Measurements from ENCODE around the gene PML. TPM values are rescaled to one million over a fixed set of nuclear protein-coding genes. Genes with fewer than 3 reads are reported as not detected.

PML gene
- total RNA-seq, 2 experiments from 2014 or later, result 37.0 to 38.9 TPM

DNA sequence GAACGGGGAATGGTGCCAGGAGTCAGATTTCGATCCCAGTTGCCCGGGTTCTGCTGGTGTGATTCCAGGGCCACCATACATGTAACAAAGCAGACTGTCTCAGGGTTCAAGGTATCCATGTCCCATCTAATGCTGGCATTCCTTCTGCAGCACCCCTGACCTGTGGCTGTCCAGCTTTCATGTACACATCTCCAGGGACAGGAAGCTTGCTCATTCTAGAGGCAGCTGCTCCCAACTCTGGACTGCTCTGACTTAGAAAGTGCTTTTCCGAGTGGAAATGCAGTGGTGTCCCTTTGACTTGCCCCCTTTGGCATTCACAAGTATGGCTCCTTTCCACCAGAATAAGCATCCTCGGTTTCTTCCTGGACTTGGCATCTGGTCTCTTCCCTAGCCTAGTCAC is 30.9 kb downstream of the PML start:
- POLR2A ChIA-PET, result no interaction called here
- CTCF ChIA-PET, result no interaction called here

DNA sequence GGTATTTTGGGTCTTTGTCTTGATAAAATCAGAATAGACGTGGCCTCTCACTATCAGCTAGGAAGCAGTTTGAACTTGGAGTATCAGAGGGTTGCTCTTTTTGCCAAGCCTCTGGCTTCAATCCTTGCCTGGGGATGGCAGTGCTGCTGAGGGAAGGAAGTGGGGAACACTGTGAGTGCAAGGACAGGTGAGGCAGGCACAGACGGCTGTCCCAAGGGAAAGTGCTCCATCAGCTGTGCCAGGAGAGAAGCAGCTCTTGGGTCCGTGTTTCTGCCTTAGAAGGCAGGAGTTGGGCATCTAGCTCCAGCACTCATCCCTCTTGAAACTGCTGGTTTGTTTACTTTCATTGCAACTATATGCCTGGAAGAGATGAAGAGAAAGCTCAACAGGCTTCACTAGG is 33.2 kb downstream of the PML start:
- POLR2A ChIA-PET, result interaction anchor here (1.5 kb wide), 1 partner anchor 33 kb away, joined by 3 read pairs; the partner anchor contains the start of gene PML
- CTCF ChIA-PET, result no interaction called here

DNA sequence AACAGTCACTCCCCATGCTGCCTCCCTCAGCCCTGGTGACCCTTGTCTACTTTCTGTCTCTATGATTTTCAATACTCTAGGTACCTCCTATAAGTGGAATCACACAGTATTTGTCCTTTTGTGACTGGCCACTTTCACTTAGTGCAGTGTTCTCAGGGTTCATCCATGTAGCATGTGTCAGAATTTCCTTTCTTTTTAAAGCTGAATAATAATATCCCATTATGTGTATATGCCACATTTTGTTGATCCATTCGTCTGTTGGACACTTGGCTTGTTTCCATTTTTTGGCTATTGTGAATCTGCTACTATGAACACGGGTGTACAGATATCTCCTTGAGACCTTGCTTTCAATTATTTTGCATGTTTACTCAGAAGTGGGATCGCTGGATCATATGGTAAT is 34.1 kb downstream of the PML start:
- ChIA-PET POLR2A (interaction anchor here (1.5 kb wide), 1 partner anchor 34 kb away, joined by 3 read pairs; the partner anchor contains the start of gene PML), CTCF (no interaction called here)

GRCh38 chr15:74032046-74032445 is 37.5 kb downstream of the PML start:
- POLR2A ChIA-PET, result no interaction called here
- CTCF ChIA-PET, result interaction anchor here (1.1 to 1.5 kb wide), 2 partner anchors 15 to 59 kb away, joined by 3 read pairs; no protein-coding TSS in a partner anchor

DNA sequence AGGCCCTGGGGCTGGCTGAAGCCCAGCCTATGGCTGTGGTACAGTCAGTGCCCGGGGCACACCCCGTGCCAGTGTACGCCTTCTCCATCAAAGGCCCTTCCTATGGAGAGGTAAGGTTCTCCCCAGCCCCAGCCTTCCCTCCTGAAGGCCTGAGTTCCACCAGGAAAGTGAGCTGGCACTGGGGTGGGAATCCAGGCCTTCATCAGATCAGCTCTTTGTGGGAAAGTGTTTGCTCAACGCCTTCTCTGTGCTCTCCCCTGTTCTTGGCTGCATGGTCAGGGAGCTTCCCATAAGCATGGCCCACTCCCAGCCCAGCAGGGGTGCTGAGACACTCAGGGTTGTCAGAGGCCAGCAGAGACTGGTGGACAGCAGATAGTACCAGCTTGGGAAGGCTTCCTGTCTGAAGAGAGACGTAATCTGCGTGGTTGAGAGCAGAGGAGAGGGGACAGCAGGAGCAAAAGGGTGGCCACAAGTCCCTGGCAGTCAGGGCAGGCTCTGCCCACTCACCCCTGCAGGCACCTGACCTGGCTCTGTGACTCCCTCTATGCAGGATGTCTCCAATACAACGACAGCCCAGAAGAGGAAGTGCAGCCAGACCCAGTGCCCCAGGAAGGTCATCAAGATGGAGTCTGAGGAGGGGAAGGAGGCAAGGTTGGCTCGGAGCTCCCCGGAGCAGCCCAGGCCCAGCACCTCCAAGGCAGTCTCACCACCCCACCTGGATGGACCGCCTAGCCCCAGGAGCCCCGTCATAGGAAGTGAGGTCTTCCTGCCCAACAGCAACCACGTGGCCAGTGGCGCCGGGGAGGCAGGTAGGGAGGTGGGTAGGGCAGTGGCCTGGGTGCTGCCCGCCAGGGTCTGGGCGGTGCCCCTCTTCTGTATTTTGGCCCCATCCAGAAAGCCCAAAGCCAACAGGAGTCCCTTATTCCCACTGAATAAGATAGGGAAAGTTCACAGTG is 38.4 kb downstream of the PML start:
- ChIA-PET POLR2A (no interaction called here), CTCF (interaction anchor here (1.1 to 1.5 kb wide), 2 partner anchors 15 to 60 kb away, joined by 3 read pairs; no protein-coding TSS in a partner anchor)

DNA sequence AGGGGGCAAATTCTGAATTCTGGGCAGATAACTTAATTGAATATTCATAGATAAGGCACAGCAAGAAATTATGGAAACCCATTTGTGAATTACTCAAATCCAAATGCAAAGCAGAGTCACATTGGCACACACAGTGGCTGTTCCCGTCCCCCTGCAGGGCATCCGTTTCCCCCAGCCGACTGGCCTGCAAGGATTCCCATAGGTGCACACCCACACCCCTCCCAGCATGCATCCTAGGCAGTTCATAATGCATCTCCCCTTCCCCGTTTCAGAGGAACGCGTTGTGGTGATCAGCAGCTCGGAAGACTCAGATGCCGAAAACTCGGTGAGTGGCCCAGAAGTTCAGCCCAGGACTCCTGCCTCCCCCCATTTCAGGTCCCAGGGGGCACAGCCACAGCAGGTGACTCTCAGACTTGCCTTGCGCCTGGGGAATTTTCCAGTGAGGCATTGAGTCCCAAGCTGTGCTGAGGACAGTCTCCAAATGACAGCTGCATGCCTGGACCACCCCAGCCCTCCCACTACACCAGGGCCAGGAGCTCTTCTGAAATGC is 39.8 kb downstream of the PML start:
- POLR2A ChIA-PET, result no interaction called here
- CTCF ChIA-PET, result interaction anchor here (0.6 to 0.7 kb wide), 2 partner anchors 42 to 69 kb away, joined by 3 to 7 read pairs; no protein-coding TSS in a partner anchor

DNA sequence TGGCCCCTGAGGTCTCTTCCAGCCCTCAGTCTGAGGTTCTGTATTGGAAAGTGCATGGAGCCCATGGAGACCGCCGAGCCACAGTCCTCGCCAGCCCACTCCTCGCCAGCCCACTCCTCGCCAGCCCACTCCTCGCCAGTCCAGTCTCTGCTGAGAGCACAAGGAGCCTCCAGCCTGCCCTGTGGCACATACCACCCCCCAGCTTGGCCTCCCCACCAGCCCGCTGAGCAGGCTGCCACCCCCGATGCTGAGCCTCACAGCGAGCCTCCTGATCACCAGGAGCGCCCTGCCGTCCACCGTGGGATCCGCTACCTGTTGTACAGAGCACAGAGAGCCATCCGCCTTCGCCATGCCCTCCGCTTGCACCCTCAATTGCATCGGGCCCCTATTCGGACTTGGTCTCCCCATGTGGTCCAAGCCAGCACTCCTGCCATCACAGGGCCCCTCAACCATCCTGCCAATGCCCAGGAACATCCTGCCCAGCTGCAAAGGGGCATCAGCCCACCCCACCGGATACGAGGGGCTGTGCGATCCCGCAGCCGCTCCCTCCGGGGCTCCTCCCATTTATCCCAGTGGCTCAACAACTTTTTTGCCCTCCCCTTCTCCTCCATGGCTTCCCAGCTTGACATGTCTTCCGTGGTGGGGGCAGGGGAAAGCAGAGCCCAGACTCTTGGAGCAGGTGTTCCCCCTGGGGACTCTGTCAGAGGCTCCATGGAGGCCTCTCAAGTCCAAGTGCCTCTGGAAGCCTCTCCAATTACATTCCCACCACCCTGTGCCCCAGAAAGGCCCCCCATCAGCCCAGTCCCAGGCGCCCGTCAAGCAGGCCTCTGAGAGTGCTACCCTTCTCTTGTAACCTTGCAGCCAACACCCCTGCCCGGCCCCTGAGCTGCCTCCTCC is 40.9 kb downstream of the PML start:
- ChIA-PET CTCF (interaction anchor here (1.6 to 1.8 kb wide), 2 partner anchors 10 to 13 kb away, joined by 5 to 6 read pairs; no protein-coding TSS in a partner anchor), POLR2A (no interaction called here)

DNA sequence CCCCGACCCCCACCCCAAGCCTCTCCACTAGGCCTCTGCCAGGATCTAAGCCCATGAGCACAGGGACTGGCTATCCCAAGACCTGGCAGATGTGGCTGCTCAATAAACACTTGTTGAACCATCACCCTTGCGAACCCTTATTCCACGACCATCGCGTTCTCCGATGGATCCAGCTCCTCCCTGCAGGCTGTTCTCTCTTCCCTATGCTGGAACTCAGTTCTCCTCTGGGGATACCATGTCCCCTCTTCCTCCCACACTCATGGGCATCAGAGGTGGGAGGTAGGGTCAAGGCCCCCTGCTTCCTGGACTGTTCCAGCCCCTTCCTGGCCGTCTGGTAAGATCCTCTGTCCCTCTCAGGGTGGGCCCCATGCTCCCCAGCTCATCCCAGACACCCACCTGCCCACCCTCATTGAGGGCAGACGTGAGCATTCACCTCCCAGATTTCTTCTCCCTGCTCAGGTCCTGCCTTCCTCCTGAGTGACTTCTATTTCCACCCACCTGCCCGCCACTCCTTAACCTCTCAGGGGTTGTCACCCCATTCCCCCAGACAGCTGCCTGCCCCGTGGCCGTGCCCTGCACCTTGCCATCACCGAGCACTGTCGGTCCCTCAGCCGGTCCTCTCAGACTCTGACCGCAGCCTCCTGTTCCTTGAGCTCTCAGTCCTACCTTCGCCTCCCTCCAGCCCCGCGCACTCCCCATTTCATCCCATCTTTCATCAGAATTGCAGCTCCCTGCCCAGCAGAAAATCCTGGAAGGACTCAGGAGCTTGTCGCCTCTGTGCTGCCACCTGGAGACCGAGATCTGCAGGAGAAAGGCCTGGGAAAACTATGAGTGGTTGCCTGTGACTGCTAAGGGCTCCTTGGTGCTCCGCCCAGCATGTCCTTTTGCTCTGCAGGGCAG is 42.0 kb downstream of the PML start:
- POLR2A ChIA-PET, result no interaction called here
- CTCF ChIA-PET, result interaction anchor here (0.7 to 1.8 kb wide), 3 partner anchors 9 to 367 kb away, joined by 3 to 6 read pairs (median 5); no protein-coding TSS in a partner anchor

- CTCF ChIA-PET, result interaction anchor here (0.7 to 1.8 kb wide), 3 partner anchors 8 to 366 kb away, joined by 3 to 6 read pairs (median 5); no protein-coding TSS in a partner anchor
- POLR2A ChIA-PET, result no interaction called here
Observed at GRCh38 chr15:74037171-74038117, 42.9 kb downstream of the PML start.

GRCh38 chr15:74038707-74039655 is 44.5 kb downstream of the PML start:
- POLR2A ChIA-PET, result no interaction called here

GRCh38 chr15:74039656-74040010 is 45.1 kb downstream of the PML start:
- CTCF ChIA-PET, result interaction anchor here (1.5 kb wide), 1 partner anchor 10 kb away, joined by 6 read pairs; no protein-coding TSS in a partner anchor
- POLR2A ChIA-PET, result no interaction called here

More at GRCh38 chr15:74038707-74039655, 44.5 kb downstream of the PML start:
- CTCF ChIA-PET, result interaction anchor here (1.5 kb wide), 1 partner anchor 10 kb away, joined by 6 read pairs; no protein-coding TSS in a partner anchor

- POLR2A ChIA-PET, result no interaction called here
- CTCF ChIA-PET, result interaction anchor here (1.5 kb wide), 1 partner anchor 9 kb away, joined by 6 read pairs; no protein-coding TSS in a partner anchor
Observed at GRCh38 chr15:74040109-74040850, 45.8 kb downstream of the PML start.

GRCh38 chr15:74041311-74041756 is 46.8 kb downstream of the PML start:
- CTCF ChIA-PET, result interaction anchor here (0.5 kb wide), 1 partner anchor 14 kb away, joined by 3 read pairs; no protein-coding TSS in a partner anchor
- POLR2A ChIA-PET, result no interaction called here

GRCh38 chr15:74041777-74042435 is 47.4 kb downstream of the PML start:
- POLR2A ChIA-PET, result no interaction called here
- CTCF ChIA-PET, result no interaction called here

Data from activated CD8-positive, alpha-beta memory T cell treated with anti-CD3 and anti-CD28 coated beads for 36 hours (primary cell).